HL-60 (cell line): ENCODE results near the gene AP1M2.
"Not testable (repeated sequence)": the region's sequence is repeated elsewhere in the genome, so short reads cannot be mapped to it uniquely, and the experiment has no call there.

ENCODE experiments used
- DNase-seq, 2 experiments: peaks; one replicate each; pipeline ENCODE4 v3.0.0-alpha.2; 2010 to 2020; ENCODE audit warnings: low read depth in 1 of 2, low spot score in 1 of 2
- H3K27ac ChIP-seq: fragments of 250-450 bp; sonication (Bioruptor Pico); replicated peaks from 2 replicates; pipeline ENCODE4 v1.5.1; 2020; ENCODE audit warnings: mild to moderate bottlenecking, moderate library complexity
- H3K27me3 ChIP-seq: fragments of 250-450 bp; sonication (Bioruptor Pico); 2 replicates; pipeline ENCODE4 v1.5.1; 2021; ENCODE audit warnings: mild to moderate bottlenecking, moderate library complexity; ENCODE audit not compliant: insufficient read depth, poor library complexity, severe bottlenecking
- H3K4me3 ChIP-seq: replicated peaks from 2 replicates; pipeline ENCODE4 v1.5.1; 2011; ENCODE audit warnings: mild to moderate bottlenecking, control low read depth, low read length; ENCODE audit not compliant: insufficient read depth
- GABPA ChIP-seq: IDR thresholded peaks from 2 replicates; pipeline ENCODE4 v1.6.1; 2012; ENCODE audit warnings: low read depth
- POLR2AphosphoS5 ChIP-seq: IDR thresholded peaks from 2 replicates; pipeline ENCODE4 v1.6.1; 2012; ENCODE audit warnings: low read depth
- SPI1 ChIP-seq: IDR thresholded peaks from 2 replicates; pipeline ENCODE4 v1.6.1; 2012; ENCODE audit warnings: low read depth, mild to moderate bottlenecking, borderline replicate concordance
- TF ChIP-seq, protein P1 (sequence below): IDR thresholded peaks from one replicate; pipeline ENCODE4 v1.5.1; 2011; ENCODE audit warnings: low read length, control low read depth, inconsistent platforms; ENCODE audit not compliant: insufficient read depth
- TF ChIP-seq, protein P2 (sequence below): IDR thresholded peaks from 2 replicates; pipeline ENCODE4 v1.6.1; 2012; ENCODE audit warnings: low read depth; ENCODE audit not compliant: insufficient replicate concordance

The AP1M2 gene

GRCh38 chr19:10577951-10578350, 9.2 kb downstream of the AP1M2 start:
- DNase-seq, result no peak
- H3K4me3 ChIP-seq, result no peak overlapping the region
- TF ChIP-seq, protein P1, sequence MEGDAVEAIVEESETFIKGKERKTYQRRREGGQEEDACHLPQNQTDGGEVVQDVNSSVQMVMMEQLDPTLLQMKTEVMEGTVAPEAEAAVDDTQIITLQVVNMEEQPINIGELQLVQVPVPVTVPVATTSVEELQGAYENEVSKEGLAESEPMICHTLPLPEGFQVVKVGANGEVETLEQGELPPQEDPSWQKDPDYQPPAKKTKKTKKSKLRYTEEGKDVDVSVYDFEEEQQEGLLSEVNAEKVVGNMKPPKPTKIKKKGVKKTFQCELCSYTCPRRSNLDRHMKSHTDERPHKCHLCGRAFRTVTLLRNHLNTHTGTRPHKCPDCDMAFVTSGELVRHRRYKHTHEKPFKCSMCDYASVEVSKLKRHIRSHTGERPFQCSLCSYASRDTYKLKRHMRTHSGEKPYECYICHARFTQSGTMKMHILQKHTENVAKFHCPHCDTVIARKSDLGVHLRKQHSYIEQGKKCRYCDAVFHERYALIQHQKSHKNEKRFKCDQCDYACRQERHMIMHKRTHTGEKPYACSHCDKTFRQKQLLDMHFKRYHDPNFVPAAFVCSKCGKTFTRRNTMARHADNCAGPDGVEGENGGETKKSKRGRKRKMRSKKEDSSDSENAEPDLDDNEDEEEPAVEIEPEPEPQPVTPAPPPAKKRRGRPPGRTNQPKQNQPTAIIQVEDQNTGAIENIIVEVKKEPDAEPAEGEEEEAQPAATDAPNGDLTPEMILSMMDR, result no peak
- TF ChIP-seq, protein P2, sequence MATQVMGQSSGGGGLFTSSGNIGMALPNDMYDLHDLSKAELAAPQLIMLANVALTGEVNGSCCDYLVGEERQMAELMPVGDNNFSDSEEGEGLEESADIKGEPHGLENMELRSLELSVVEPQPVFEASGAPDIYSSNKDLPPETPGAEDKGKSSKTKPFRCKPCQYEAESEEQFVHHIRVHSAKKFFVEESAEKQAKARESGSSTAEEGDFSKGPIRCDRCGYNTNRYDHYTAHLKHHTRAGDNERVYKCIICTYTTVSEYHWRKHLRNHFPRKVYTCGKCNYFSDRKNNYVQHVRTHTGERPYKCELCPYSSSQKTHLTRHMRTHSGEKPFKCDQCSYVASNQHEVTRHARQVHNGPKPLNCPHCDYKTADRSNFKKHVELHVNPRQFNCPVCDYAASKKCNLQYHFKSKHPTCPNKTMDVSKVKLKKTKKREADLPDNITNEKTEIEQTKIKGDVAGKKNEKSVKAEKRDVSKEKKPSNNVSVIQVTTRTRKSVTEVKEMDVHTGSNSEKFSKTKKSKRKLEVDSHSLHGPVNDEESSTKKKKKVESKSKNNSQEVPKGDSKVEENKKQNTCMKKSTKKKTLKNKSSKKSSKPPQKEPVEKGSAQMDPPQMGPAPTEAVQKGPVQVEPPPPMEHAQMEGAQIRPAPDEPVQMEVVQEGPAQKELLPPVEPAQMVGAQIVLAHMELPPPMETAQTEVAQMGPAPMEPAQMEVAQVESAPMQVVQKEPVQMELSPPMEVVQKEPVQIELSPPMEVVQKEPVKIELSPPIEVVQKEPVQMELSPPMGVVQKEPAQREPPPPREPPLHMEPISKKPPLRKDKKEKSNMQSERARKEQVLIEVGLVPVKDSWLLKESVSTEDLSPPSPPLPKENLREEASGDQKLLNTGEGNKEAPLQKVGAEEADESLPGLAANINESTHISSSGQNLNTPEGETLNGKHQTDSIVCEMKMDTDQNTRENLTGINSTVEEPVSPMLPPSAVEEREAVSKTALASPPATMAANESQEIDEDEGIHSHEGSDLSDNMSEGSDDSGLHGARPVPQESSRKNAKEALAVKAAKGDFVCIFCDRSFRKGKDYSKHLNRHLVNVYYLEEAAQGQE, result no peak
- TF ChIP-seq GABPA (no peak), POLR2AphosphoS5 (no peak), SPI1 (no peak)
- no peaks in the 10 kb centered on the region for H3K27me3 ChIP-seq
- H3K27ac ChIP-seq, result no peak overlapping the region

GRCh38 chr19:10575011-10575716, 11.9 kb downstream of the AP1M2 start:
- Histone ChIP-seq H3K4me3 (no peak overlapping the region), H3K27me3 (no peaks in the 10 kb centered on the region), H3K27ac (no peak overlapping the region)
- TF ChIP-seq POLR2AphosphoS5 (no peak), SPI1 (no peak), GABPA (no peak)
- TF ChIP-seq, protein P1, result no peak
- TF ChIP-seq, protein P2, result no peak
- no peak for DNase-seq

GRCh38 chr19:10574462-10574861, 12.7 kb downstream of the AP1M2 start:
- H3K27me3 ChIP-seq, result no peaks in the 10 kb centered on the region
- DNase-seq, result no peak
- no peak overlapping the region for H3K4me3 ChIP-seq
- H3K27ac ChIP-seq, result no peak overlapping the region
- TF ChIP-seq POLR2AphosphoS5 (no peak), GABPA (no peak)
- TF ChIP-seq, protein P2, result no peak
- TF ChIP-seq, protein P1, result no peak

DNA sequence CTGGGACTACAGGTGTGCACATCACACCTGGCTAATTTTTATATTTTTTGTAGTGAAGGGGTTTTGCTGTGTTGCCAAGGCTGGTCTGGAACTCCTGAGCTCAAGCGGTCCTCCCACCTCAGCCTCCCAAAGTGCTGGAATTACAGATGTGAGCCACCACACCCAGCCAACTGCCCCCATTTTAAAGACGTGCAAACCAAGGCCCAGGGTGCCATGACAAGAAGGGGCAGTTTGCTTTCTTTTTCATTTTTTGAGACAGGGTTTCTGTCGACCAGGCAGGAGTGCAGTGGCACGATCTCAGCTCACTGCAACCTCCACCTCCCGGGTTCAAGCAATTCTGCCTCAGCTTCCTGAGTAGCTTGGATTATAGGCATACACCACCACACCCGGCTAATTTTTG, 13.3 kb downstream of the AP1M2 start:
- not testable (repeated sequence) for DNase-seq, H3K27me3 ChIP-seq, H3K27ac ChIP-seq, H3K4me3 ChIP-seq
